Measurements from ENCODE around the gene PSEN2. TPM values are rescaled to one million over a fixed set of nuclear protein-coding genes. Genes with fewer than 3 reads are reported as not detected.

PSEN2 gene
- total and polyA plus RNA-seq, 2 experiments from 2014 or later: 12.9 to 14.3 TPM

GRCh38 chr1:226908419-226908818, 38.0 kb downstream of the PSEN2 start:
- 96% methylated on average over 10 of the region's 10 CpGs for WGBS (ENCODE audit: low lambda C conversion rate, missing lambda C conversion rate)
- no peak overlapping the region for H3K4me3 ChIP-seq
- TF ChIP-seq EZH2 (IDR thresholded peaks at IDR 0.05; ENCODE audit: borderline replicate concordance) (no peak), EZH2phosphoT487 (IDR thresholded peaks at IDR 0.05; ENCODE audit: low read depth, severe bottlenecking, unreplicated experiment) (no peak), CTCF (IDR thresholded peaks at IDR 0.05; ENCODE audit: poor library complexity) (no peak)
- no peak for DNase-seq (ENCODE audit: low spot score)
- no peaks in the 10 kb centered on the region for H3K27me3 ChIP-seq
- H3K9me2 ChIP-seq (replicated peaks; ENCODE audit: insufficient read depth): no peaks in the 10 kb centered on the region
- H2AFZ ChIP-seq: no peak overlapping the region
- H3K4me2 ChIP-seq: no peak overlapping the region
- no peaks in the 10 kb centered on the region for H3K36me3 ChIP-seq (replicated peaks; ENCODE audit: insufficient read depth, low read depth)
- no peaks in the 10 kb centered on the region for H3K79me2 ChIP-seq
- H3K4me1 ChIP-seq (ENCODE audit: insufficient read depth): no peaks in the 10 kb centered on the region
- H4K20me1 ChIP-seq (ENCODE audit: insufficient read depth, poor library complexity, severe bottlenecking): no peaks in the 10 kb centered on the region
- no peaks in the 10 kb centered on the region for H3K9me3 ChIP-seq (ENCODE audit: low read depth)
- H3K27ac ChIP-seq: no peak overlapping the region

- no peak overlapping the region for H3K27ac ChIP-seq
- H2AFZ ChIP-seq: no peak overlapping the region
These were observed 38.5 kb downstream of the PSEN2 start for GRCh38 chr1:226908913-226909312.

DNA sequence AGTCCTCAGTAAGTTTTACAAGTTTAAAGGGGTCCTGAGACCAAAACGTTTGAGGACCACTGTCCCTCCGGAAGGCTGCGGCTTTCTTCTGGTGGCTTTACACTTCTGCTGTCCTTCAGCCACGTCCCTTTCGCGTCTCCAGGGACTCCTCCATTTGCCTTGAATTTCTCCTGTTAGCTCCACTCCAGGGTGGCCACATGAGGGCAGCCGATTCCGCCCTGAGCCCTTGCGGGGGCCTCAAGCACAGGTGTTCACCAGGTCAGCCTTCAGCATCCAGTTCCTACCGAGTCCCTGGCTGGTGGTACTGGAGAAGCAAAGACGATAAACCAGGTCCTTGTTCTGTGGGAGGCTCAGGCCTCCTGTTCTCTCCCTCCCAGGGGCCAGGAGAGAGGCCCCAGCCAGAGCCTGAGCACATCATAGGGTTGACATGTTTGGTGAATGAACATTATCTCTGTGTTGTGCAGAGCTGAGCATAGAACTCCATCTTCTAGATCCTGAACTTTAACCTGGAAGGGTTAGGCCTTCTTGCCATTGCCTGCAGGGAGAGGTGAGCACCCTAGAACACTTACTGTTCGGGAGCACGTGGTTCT, 42.3 kb downstream of the PSEN2 start:
- no peak overlapping the region for H3K4me2 ChIP-seq
- H2AFZ ChIP-seq: no peak overlapping the region
- H3K36me3 ChIP-seq (replicated peaks; ENCODE audit: insufficient read depth, low read depth): no peaks in the 10 kb centered on the region
- no peaks in the 10 kb centered on the region for H3K9me2 ChIP-seq (replicated peaks; ENCODE audit: insufficient read depth)
- TF ChIP-seq EZH2 (IDR thresholded peaks at IDR 0.05; ENCODE audit: borderline replicate concordance): no peak
- TF ChIP-seq EZH2phosphoT487 (IDR thresholded peaks at IDR 0.05; ENCODE audit: low read depth, severe bottlenecking, unreplicated experiment): no peak
- TF ChIP-seq CTCF (IDR thresholded peaks at IDR 0.05; ENCODE audit: poor library complexity): peak; percentile 70
- H3K79me2 ChIP-seq: no peaks in the 10 kb centered on the region
- 36% methylated on average over 13 of the region's 13 CpGs for WGBS (ENCODE audit: low lambda C conversion rate, missing lambda C conversion rate)
- H3K27ac ChIP-seq: no peak overlapping the region
- H3K4me3 ChIP-seq: no peak overlapping the region
- H3K27me3 ChIP-seq: no peaks in the 10 kb centered on the region
- no peaks in the 10 kb centered on the region for H3K4me1 ChIP-seq (ENCODE audit: insufficient read depth)
- no peaks in the 10 kb centered on the region for H3K9me3 ChIP-seq (ENCODE audit: low read depth)
- no peaks in the 10 kb centered on the region for H4K20me1 ChIP-seq (ENCODE audit: insufficient read depth, poor library complexity, severe bottlenecking)
- peak; percentile 80 for DNase-seq (ENCODE audit: low spot score)

More at GRCh38 chr1:226908913-226909312, 38.5 kb downstream of the PSEN2 start:
- TF ChIP-seq EZH2phosphoT487 (IDR thresholded peaks at IDR 0.05; ENCODE audit: low read depth, severe bottlenecking, unreplicated experiment): no peak
- TF ChIP-seq CTCF (IDR thresholded peaks at IDR 0.05; ENCODE audit: poor library complexity): no peak
- TF ChIP-seq EZH2 (IDR thresholded peaks at IDR 0.05; ENCODE audit: borderline replicate concordance): no peak
- WGBS (ENCODE audit: low lambda C conversion rate, missing lambda C conversion rate): 100% methylated on average over 1 of the region's 1 CpG
- H3K27me3 ChIP-seq: no peaks in the 10 kb centered on the region
- no peaks in the 10 kb centered on the region for H3K9me2 ChIP-seq (replicated peaks; ENCODE audit: insufficient read depth)
- H3K9me3 ChIP-seq (ENCODE audit: low read depth): no peaks in the 10 kb centered on the region
- H3K79me2 ChIP-seq: no peaks in the 10 kb centered on the region
- no peaks in the 10 kb centered on the region for H3K36me3 ChIP-seq (replicated peaks; ENCODE audit: insufficient read depth, low read depth)
- H3K4me2 ChIP-seq: no peak overlapping the region
- no peaks in the 10 kb centered on the region for H4K20me1 ChIP-seq (ENCODE audit: insufficient read depth, poor library complexity, severe bottlenecking)
- H3K4me1 ChIP-seq (ENCODE audit: insufficient read depth): no peaks in the 10 kb centered on the region
- DNase-seq (ENCODE audit: low spot score): no peak
- no peak overlapping the region for H3K4me3 ChIP-seq

Measured in hepatocyte (in vitro differentiated cells).